Measurements from ENCODE around the gene CALD1. TPM values are rescaled to one million over a fixed set of nuclear protein-coding genes. Genes with fewer than 3 reads are reported as not detected.

Gene CALD1, protein sequence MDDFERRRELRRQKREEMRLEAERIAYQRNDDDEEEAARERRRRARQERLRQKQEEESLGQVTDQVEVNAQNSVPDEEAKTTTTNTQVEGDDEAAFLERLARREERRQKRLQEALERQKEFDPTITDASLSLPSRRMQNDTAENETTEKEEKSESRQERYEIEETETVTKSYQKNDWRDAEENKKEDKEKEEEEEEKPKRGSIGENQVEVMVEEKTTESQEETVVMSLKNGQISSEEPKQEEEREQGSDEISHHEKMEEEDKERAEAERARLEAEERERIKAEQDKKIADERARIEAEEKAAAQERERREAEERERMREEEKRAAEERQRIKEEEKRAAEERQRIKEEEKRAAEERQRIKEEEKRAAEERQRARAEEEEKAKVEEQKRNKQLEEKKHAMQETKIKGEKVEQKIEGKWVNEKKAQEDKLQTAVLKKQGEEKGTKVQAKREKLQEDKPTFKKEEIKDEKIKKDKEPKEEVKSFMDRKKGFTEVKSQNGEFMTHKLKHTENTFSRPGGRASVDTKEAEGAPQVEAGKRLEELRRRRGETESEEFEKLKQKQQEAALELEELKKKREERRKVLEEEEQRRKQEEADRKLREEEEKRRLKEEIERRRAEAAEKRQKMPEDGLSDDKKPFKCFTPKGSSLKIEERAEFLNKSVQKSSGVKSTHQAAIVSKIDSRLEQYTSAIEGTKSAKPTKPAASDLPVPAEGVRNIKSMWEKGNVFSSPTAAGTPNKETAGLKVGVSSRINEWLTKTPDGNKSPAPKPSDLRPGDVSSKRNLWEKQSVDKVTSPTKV
- total RNA-seq = 1,000 to 10,000 TPM; 1,459 to 1,514 TPM
- long read RNA-seq, donor 1, full-length matches to known transcripts = 100 of 861 reads
- long read RNA-seq, donor 1, partial matches to known transcripts = 673 of 861 reads
- long read RNA-seq, donor 1, other reads (novel, unspliced or antisense) = 88 of 861 reads
- long read RNA-seq, donor 2, full-length matches to known transcripts = 12 of 2,146 reads
- long read RNA-seq, donor 2, partial matches to known transcripts = 1,981 of 2,146 reads
- long read RNA-seq, donor 2, other reads (novel, unspliced or antisense) = 153 of 2,146 reads

DNA sequence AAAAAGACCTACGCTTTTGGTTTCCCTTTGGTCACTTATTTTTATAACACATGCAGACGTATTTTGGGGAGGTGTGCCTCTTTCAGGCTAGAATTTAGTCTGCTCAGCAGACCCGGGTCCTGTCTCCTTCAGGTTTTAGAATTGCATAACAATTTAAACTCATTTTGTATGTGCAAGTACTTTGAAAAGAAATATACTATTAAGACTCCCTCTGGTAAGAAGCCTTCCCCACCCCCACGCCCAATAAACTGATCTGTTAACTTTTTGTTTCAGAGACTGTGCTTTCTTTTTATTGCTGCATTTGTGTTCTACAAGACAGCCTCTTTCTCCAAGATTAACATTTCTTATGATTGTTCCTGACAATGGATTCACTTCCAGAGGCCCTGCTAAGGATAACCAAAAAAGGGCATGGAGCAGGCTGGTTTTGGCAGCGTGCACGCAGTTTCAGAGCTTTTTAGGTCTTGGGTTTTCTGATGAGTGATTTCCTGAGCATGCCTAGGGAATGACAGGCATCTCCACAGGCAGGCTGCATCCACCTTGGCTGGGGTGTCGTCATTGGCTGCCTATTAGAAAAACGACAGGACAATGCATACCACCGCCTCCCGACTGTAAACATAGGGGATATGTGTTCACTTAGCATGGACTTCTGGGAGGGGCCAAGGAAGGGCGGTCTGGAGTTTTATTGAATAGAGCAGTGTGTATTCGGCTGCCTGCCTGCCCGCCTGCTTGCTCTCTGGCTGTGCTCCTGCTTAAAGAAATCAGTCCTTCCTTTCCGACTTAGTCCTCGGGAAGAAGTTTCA is at the start of gene CALD1:
CALD1 (plus strand) TSS at position 694 of the 800 bp plus-strand sequence. CDS start 88,100 bp downstream, outside the sequence.
- intact Hi-C loops (cut with DNase I) = loop anchor here in 1 of 2 donors (5.0 kb wide), 1 partner anchor 47 kb away; no protein-coding TSS in a partner anchor

DNA sequence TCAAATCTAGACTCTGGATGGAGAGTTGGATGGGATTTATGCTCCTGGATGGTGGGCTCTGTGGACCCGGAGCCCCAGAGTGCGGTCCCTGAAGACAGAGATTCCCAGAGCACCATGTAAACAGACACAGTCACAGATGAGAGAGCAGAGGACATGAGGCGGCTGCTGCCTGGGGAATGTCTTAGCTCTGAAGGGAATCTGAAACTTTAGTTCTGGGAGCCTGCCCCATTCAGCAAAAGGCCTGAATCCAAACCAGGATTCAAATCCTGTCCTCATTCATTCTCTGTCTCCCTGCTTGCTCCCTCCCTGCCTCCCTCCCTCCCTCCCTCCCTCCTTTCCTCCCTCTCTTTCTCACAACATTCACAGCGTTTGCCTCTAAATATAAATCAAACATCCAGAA is 49.5 kb upstream of the CALD1 start:
- intact Hi-C loops (cut with DNase I) = loop anchor here in 1 of 2 donors (5.0 kb wide), 2 partner anchors 33 to 47 kb away; partner anchors contain the start of gene CALD1
- DNase-seq (ENCODE audit: low spot score) = no peak

More for the DNA sequence above, at the start of gene CALD1:
- peak; percentile 90 for DNase-seq (ENCODE audit: low spot score)

DNA sequence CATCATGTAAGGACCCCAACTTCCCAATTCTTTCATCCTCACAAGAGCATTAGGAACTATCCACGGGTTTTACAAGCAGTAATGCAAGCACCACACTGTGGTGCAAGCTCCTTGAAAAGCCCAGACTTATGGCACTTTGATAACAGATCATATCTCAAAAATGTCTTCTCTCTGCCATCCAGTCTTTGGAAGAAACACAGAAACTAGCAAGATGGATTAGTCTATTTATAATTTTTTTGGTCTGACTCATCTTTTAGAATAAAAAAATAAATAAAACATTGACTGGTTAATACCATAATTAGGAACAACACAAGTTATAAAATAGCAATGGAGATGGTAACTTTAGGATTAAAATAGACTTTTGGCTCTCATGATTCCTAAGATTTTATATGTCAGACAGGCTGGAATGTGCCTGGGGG is 49.0 kb upstream of the CALD1 start:
- intact Hi-C loops (cut with DNase I) = loop anchor here in 1 of 2 donors (5.0 kb wide), 2 partner anchors 33 to 47 kb away; partner anchors contain the start of gene CALD1
- DNase-seq (ENCODE audit: low spot score) = no peak

DNA sequence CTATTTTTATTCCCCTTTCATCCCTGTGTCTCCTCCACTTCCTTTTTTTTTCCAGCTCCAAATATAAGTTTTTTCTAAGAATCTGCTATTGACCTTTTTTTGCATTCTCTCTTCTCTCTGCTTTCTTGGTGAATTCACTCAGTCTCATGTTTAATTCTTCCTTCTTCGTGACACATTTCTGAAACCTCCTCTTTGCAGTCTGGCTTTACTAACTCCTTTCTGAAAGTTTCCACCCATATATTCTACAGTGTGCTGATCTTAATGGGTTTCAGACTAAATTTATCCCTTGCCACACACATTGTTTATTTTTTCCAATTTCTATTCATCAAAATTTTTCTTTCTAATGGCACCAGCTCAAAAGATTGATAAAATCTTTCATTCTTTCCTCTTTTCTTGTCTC is 47.8 kb upstream of the CALD1 start:
- intact Hi-C loops (cut with DNase I) = loop anchor here in 1 of 2 donors (5.0 kb wide), 2 partner anchors 34 to 46 kb away; partner anchors contain the start of gene CALD1
- DNase-seq (ENCODE audit: low spot score) = no peak

DNA sequence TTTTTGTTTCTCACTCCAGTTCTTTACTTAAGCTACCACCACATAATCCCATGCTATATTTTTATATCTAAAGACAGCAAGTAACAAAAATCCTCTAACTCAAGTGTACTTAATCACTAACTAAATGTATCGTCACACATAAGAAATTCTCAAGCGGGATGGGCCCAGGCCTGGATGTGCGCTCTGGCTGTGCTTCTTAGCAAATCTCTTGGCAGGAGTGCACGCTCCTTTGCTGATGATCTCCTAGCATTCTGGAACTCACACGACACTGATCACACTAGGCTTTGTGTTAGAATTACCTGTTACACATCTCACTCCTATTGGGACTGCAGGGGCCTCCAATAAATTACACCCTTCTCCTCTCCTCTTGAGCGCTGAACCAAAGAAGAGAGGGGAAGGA is 46.7 kb upstream of the CALD1 start:
- intact Hi-C loops (cut with DNase I) = loop anchor here in 1 of 2 donors (5.0 kb wide), 2 partner anchors 35 to 45 kb away; partner anchors contain the start of gene CALD1
- no peak for DNase-seq (ENCODE audit: low spot score)

DNA sequence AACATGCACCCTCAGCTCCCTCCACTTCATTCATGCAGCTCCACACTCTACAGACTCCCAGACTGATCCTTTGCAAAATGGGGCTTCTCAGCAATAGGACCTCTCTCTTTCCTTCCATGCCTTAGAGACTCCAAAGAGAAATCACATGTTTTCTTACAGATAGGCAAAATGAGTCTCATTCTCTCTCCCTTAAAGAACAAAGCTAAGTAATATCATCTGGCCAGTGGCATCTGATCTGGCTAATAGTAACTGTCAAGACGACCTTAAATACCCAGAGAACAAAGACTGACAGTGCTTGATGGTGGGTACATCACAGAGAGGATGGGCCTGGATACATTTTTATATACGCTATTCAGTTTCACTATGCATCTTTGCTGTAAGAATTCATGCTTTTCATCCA is 43.1 kb upstream of the CALD1 start:
- no peak for DNase-seq (ENCODE audit: low spot score)
- intact Hi-C loops (cut with DNase I) = no loop called here

DNA sequence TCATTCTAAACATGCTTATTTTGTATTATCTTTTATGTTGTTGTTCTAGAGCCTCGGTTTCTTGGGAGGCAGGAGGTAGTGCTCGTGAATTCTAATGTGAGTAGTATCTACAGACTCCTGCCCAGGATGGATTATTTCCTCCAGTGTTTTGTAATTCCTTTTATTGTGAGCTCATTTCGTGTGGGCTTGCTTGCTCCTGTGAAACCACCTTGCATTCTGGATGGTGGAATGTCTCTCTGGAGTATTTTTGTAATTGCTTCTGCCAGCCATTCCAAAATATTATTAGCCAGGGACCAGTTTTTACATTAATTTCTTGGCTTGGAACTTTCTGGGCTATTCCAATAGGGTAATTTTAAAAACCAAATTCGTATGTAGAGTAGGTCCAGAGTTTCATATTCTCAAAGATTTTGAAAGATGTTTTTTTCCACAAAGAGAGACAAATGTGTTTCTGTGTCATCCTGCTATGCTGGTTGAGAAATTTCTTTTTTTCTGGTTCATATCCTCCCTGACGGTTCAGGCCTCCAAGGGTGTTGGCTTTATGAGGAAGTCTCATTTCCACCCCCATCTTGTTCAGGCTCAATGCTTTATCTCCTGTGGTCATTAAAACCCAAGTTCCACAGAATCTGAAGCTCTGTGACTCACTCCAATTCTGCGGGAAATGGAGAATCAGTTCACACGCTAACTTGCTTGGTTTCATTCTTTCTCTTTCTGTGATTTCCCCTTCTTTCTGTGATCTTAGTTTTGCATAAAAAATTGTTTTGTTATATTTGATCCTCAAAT is 41.7 kb upstream of the CALD1 start:
- no peak for DNase-seq (ENCODE audit: low spot score)
- intact Hi-C loops (cut with DNase I) = no loop called here

DNA sequence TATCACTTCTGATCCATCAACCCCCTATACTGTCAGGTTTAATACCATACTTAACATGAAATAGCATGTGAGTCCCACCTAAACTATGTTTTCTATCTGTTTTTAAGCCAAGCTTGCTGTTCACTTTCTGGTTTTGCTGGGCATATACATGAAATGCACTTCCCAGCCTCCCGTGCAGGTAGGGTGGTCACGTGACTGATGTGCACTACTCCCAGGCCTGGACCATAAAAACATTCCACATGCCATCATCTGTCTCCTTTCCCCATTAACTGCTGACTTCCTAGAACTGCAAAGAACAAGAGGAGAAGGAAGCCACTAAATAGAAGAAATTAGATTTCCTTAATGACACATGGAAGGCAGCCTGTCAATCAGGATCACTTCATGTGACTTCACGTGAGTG is 40.1 kb upstream of the CALD1 start:
- intact Hi-C loops (cut with DNase I) = no loop called here

DNA sequence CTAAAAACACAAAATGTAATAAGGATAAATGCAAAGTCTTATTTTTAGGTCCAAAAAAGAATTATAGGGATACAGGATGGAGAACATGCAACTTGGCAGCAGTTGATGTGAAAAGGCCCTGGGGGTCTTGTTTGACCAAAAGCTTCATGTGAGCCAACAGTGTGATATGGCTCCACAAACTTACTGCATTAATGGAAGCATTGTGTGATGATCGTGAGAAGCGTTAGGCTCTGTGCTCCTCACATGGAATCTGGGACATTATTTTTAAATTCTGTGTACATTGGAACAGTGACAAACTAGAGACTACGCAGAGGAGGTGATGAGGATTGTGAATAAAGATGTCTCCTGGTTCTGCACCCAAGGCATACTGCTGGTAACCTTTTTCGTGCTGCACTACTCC is 39.1 kb upstream of the CALD1 start:
- no peak for DNase-seq (ENCODE audit: low spot score)
- intact Hi-C loops (cut with DNase I) = no loop called here

More for the DNA sequence above, 40.1 kb upstream of the CALD1 start:
- no peak for DNase-seq (ENCODE audit: low spot score)

DNA sequence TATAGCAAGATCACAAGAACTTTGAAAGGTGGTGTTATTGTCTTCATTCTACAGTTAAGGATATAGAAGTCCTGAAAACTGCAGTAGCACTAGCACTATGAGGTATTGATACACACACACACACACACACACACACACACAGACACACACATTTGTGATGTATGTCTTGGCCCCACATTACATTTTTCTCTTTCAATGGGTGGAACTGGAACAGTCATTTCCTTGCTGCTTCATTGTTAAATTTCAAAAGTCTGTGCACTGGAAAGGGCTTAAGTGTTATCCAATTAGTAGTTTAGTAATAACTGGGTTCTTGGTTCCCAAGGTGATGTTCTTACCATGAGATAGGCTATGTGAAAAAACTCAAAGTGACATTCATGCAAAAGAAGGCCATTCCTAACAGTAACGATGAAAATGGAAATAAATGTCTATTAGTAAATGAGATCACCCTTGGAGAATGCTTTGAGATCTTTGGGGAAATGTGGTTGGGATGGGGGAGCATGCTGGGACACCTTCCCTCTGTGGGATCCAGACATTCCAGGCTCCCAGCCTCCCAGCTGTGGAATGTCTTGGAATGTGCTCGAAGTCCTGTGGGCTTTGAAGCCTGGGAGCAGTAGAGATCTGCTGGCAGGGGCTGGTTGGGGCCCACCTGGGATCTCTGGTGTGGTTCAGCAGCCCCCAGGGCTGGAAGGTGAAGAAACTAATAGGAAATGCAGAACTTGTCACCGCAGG is 37.4 kb upstream of the CALD1 start:
- no peak for DNase-seq (ENCODE audit: low spot score)

DNA sequence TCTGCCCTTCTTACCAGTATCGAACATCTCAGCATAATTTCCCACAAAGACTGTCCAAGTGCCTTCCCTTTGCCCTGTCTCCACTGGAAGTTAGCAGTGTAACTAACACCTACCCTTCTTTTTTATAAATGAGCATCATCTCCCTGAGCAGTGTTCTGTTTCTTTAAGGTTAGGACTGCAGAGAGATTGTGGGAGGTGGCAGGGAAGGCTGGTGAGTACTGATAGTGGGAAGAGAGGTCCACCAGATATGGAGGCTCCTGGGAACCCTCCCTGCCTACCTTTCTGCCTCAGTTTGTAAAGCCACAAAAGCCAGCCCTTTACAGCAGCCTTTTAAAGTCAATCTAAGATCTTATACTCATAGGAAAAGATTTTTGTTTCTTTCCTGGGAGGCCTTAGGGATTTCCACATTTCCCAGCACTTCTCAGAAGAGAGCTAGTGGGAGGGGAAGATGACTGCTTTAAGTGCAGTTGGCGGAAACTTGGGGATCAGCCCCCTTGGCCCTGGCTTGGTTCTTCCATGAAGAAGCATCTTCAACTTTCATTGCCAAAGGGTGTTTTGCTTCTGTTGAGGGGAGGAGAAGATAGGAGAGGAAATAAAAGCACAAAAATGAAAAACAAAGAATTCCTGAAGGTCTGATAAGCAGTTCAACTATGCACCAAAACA is 36.6 kb upstream of the CALD1 start:
- intact Hi-C loops (cut with DNase I) = no loop called here
- DNase-seq (ENCODE audit: low spot score) = peak; percentile 89

More for the DNA sequence above, 37.4 kb upstream of the CALD1 start:
- intact Hi-C loops (cut with DNase I) = no loop called here

DNA sequence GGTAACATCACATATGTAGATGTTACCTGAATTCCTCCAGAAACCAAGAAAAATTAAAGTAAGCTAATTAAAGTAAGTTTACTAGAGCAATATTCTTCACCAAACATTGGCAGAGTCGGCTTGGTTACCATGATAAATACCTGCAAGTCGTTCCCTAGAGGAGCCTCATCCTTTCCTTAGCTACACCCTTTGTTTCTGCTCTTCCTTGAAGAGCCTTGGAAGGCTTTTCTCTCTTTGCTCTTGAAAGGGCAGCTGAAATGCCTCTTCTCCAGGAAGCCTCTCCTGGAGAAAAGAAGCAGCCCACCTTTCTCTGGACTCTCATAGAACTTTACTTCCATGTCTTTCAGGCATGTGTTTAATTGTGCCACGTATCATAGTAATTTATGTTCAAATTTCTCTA is 34.9 kb upstream of the CALD1 start:
- intact Hi-C loops (cut with DNase I) = no loop called here

DNA sequence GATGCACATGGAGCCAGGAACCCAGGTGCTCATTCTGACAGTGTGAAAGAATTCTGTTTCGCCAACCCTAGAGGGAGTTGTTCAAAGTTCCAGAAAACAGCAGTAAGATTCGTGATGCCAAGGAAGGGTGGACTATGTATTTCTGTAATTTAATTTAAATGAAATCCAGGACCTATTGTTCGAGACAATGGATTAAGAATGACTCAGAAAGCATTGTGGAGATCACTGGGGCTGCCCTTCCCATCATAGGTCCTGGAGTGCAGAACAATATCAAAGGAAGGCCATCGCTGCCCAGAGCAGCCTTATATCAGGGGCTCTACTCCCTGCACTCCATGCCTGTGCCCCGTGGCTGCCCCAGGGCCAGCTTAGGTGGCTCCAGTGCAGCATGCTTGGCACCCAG is 32.1 kb upstream of the CALD1 start:
- intact Hi-C loops (cut with DNase I) = no loop called here
- DNase-seq (ENCODE audit: low spot score) = no peak

More for the DNA sequence above, 34.9 kb upstream of the CALD1 start:
- no peak for DNase-seq (ENCODE audit: low spot score)

DNA sequence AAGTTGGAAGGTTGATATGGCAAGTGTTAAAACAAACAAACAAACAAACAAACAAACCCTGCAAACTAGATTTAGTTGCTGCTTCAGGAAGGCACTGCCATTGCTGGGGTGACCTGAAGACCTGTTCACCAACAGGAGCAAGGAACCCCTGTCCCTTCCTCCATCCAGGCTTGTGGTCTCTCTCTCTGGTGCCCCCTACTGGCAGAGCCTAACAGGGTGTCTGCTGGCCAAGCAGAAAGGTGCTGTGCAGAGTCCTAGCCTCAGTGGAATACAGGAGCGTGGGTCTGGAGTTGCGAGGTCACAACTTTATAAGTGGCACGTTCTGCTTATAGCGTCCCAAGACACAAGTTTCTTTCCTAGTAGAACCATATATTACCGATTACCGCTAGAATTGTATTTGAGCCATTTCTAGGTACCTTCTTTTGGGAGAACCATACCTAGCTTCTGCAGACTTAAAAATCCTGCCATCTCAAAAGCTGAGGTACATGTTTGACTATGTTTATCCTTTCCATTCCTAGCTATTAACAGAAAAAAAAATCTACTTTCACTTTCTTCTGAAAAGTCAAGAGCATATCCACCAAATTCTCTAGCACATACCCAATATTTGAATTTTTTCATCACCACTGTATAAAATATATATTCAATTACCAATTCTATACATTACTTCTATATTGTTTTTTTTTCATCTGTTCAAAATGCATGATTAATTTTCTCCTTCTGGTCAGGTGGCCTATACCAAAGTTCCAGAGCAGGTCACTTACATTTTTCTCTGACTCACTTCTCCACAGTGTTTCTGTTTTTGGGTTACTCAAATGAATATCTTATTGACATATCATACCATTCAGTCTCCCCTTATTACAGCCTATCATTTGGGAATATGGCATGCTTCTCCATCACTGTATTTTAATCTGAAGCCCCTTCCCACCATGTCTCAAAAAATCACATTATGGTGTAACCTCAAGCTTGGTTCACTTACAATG is 29.1 kb upstream of the CALD1 start:
- intact Hi-C loops (cut with DNase I) = no loop called here
- no peak for DNase-seq (ENCODE audit: low spot score)

DNA sequence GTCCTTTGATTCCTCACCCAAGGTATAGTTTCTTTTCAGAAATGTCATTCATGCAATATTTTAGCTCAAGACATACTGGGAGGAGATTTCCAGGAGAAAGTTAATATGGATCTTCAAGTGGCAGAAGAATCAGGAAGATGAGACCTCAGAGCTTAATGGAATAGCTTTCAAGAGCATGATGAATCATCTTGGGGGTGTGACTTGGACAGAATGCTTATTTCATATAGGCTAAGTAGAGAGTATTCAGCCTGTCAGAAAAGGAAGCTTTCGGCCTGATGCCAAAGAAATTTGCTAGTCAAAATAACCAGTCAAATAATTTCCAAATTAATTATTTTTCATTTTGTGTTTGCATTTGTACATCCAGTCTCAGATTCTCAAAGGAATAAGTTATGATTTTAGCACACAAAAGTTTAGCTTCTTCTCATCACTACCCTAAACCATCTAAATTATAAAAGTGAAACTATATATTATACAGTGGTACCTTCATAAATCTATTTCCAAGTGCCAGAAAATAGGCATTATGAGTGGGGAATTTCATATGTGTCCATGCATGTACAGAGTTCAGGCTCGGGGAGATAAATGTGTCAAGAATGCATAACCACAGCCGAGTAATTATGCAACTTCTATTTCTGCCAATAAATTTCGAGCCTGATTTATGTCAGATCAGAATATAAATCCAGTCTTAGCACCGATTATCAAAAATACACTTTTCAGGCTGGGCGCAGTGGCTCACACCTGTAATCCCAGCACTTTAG is 27.3 kb upstream of the CALD1 start:
- intact Hi-C loops (cut with DNase I) = no loop called here

More for the DNA sequence above, 27.3 kb upstream of the CALD1 start:
- DNase-seq (ENCODE audit: low spot score) = no peak

All from posterior vena cava (tissue), 2 donors.